Activated CD8-positive, alpha-beta memory T cell treated with anti-CD3 and anti-CD28 coated beads for 24 hours (primary cell): ENCODE measurements around the gene ZFP62.

ENCODE experiments used
- DNase-seq: peaks from one replicate; pipeline ENCODE4 v3.0.0-alpha.2; 2020

ZFP62 gene

GRCh38 chr5:180866985-180867384, 5.9 kb upstream of the ZFP62 start:
- DNase-seq = no peak

GRCh38 chr5:180865981-180866695, 5.1 kb upstream of the ZFP62 start:
- no peak for DNase-seq

- no peak for DNase-seq
These were observed 1.6 kb upstream of the ZFP62 start for GRCh38 chr5:180862645-180863044.

- DNase-seq = peak; percentile 77
These were observed 696 bp downstream of the ZFP62 start for GRCh38 chr5:180860273-180860886.

GRCh38 chr5:180858586-180858985, 2.5 kb downstream of the ZFP62 start:
- DNase-seq = no peak

- no peak for DNase-seq
These were observed 7.3 kb downstream of the ZFP62 start for GRCh38 chr5:180853848-180854176.

GRCh38 chr5:180853121-180853847, 7.8 kb downstream of the ZFP62 start:
- DNase-seq = no peak

- DNase-seq = no peak
These were observed 8.6 kb downstream of the ZFP62 start for GRCh38 chr5:180852495-180852894.

- DNase-seq = no peak
These were observed 10.5 kb downstream of the ZFP62 start for GRCh38 chr5:180850434-180851078.

- DNase-seq = no peak
These were observed 11.2 kb downstream of the ZFP62 start for GRCh38 chr5:180849827-180850226.

- no peak for DNase-seq
These were observed 12.2 kb downstream of the ZFP62 start for GRCh38 chr5:180848878-180849277.

- DNase-seq = no peak
These were observed 12.8 kb downstream of the ZFP62 start for GRCh38 chr5:180848265-180848664.

GRCh38 chr5:180847026-180847425, 14.1 kb downstream of the ZFP62 start:
- no peak for DNase-seq

GRCh38 chr5:180844858-180845257, 16.2 kb downstream of the ZFP62 start:
- no peak for DNase-seq

- no peak for DNase-seq
These were observed 16.6 kb downstream of the ZFP62 start for GRCh38 chr5:180844432-180844831.

GRCh38 chr5:180839935-180840334, 21.1 kb downstream of the ZFP62 start:
- no peak for DNase-seq

- DNase-seq = no peak
These were observed 21.8 kb downstream of the ZFP62 start for GRCh38 chr5:180839227-180839626.

GRCh38 chr5:180837478-180837877, 23.6 kb downstream of the ZFP62 start:
- DNase-seq = no peak

GRCh38 chr5:180832638-180833068, 28.4 kb downstream of the ZFP62 start:
- peak; percentile 76 for DNase-seq

- peak; percentile 93 for DNase-seq
These were observed 29.7 kb downstream of the ZFP62 start for GRCh38 chr5:180831139-180832093.

GRCh38 chr5:180830253-180831138, 30.6 kb downstream of the ZFP62 start:
- peak; percentile 89 for DNase-seq
